K562 (cell line): ENCODE measurements around the gene MLST8. TPM values are rescaled to one million over a fixed set of nuclear protein-coding genes. Genes with fewer than 3 reads are reported as not detected.

Experiments
- CBX2 ChIP-seq: fragments of 200-600 bp; sonication (generic); IDR thresholded peaks from one replicate; pipeline ENCODE4 v1.6.1; 2012; ENCODE audit warnings: mild to moderate bottlenecking, low read length, inconsistent platforms; ENCODE audit not compliant: insufficient read depth, poor library complexity, severe bottlenecking
- CREBBP ChIP-seq: IDR thresholded peaks from one replicate; pipeline ENCODE4 v1.6.1; 2012; ENCODE audit warnings: low read depth, mild to moderate bottlenecking, control low read depth, inconsistent platforms, low read length
- GTF2E2 ChIP-seq: fragments of 200-800 bp; sonication (Bioruptor generic); IDR thresholded peaks from 2 replicates; pipeline ENCODE4 v1.6.1; 2016; ENCODE audit warnings: missing genetic modification characterization, missing compliant biosample characterization
- JUN ChIP-seq, 2 experiments: sonication (generic) in 1 of 2; formaldehyde crosslinking in 1 of 2; IDR thresholded peaks; 2 replicates each; pipeline versions ENCODE4 v1.6.1 to v1.8.0; 2012 to 2022; ENCODE audit warnings: borderline replicate concordance in 2 of 2, mild to moderate bottlenecking in 2 of 2, improper control_type of control experiment in 1 of 2, low read depth in 1 of 2, low read length in 1 of 2, missing genetic modification reagents in 1 of 2
- KDM4B ChIP-seq, 2 experiments: fragments of 450-650 bp in 1 of 2; sonication (generic) in 1 of 2; IDR thresholded peaks; 2 replicates each; pipeline ENCODE4 v1.6.1; 2016 to 2017; ENCODE audit warnings: borderline replicate concordance in 2 of 2, antibody characterized with exemption in 1 of 2, low read depth in 1 of 2, mild to moderate bottlenecking in 1 of 2
- NCOR1 ChIP-seq: fragments of 450-650 bp; IDR thresholded peaks from 2 replicates; pipeline ENCODE4 v1.6.1; 2016; ENCODE audit warnings: mild to moderate bottlenecking, moderate library complexity
- POLR2G ChIP-seq: fragments of 200-400 bp; formaldehyde crosslinking; IDR thresholded peaks from 2 replicates; pipeline ENCODE4 v1.6.1; 2017; ENCODE audit warnings: low read depth, mild to moderate bottlenecking, antibody characterized with exemption, low read length, moderate library complexity
- SIN3B ChIP-seq: fragments of 450-650 bp; IDR thresholded peaks from 2 replicates; pipeline ENCODE4 v1.6.1; 2017; ENCODE audit warnings: low read depth, mild to moderate bottlenecking, moderate library complexity
- SNRNP70 ChIP-seq: fragments of 200-400 bp; formaldehyde crosslinking; optimal IDR thresholded peaks from 2 replicates; pipeline ENCODE3; 2017; ENCODE audit warnings: low read depth, low read length
- SPI1 ChIP-seq: IDR thresholded peaks from 2 replicates; pipeline ENCODE4 v1.6.1; 2011; ENCODE audit warnings: low read depth, low read length, control low read depth, borderline replicate concordance
- STAT5A ChIP-seq: IDR thresholded peaks from 2 replicates; pipeline ENCODE4 v1.6.1; 2012; ENCODE audit warnings: low read length, inconsistent platforms, borderline replicate concordance
- YY1 ChIP-seq, 3 experiments: IDR thresholded peaks; 2 replicates each; pipeline ENCODE4 v1.6.1; 2011; ENCODE audit warnings: low read length in 2 of 3, mild to moderate bottlenecking in 2 of 3, moderate library complexity in 2 of 3, borderline replicate concordance in 1 of 3, control low read depth in 1 of 3, low read depth in 1 of 3; ENCODE audit not compliant: insufficient read depth in 3 of 3, insufficient replicate concordance in 2 of 3, control insufficient read depth in 1 of 3, insufficient read length in 1 of 3; ENCODE audit errors: extremely low read depth in 1 of 3
- polyA plus RNA-seq, 8 experiments: library from polyadenylated mRNA; depleted of rRNA in 4 of 8; stranded (reverse) in 5 of 8; unstranded in 3 of 8; fragments of >200 nt; fragmentation: Nextera tagmentation in 2 of 8; fragmentation: Illumina TruSeq in 1 of 8; extraction: Ambion mirVana in 2 of 8; extraction: Trizol in 1 of 8; gene quantifications; 2 replicates each; pipeline versions ENCODE4 v1.2.1 to v1.2.3, GENCODE V29; 2011 to 2014; ENCODE audit warnings: inconsistent platforms in 1 of 8, missing spikeins in 1 of 8
- total RNA-seq, 7 experiments: library from RNA; depleted of rRNA in 6 of 7; stranded (reverse); fragments of >200 nt in 6 of 7; fragmentation: Illumina TruSeq in 2 of 7; extraction: Trizol in 2 of 7; gene quantifications; 2 replicates each; pipeline versions ENCODE4 v1.2.1 to v1.2.3, GENCODE V29; 2011 to 2021; ENCODE audit warnings: low replicate concordance in 1 of 7
- TF ChIP-seq, protein P1 (sequence below): fragments of 250-450 bp; sonication (Bioruptor Pico); IDR thresholded peaks from 2 replicates; pipeline ENCODE4 v1.9.0; 2021; ENCODE audit warnings: mild to moderate bottlenecking
- TF ChIP-seq, protein P2 (sequence below): fragments of 450-650 bp; IDR thresholded peaks from 2 replicates; pipeline ENCODE4 v1.6.1; 2017; ENCODE audit warnings: antibody characterized with exemption, mild to moderate bottlenecking
- TF ChIP-seq, protein P3 (sequence below): sonication (generic); formaldehyde crosslinking; IDR thresholded peaks from 2 replicates; pipeline ENCODE4 v1.8.0; 2022; ENCODE audit warnings: missing genetic modification reagents, mild to moderate bottlenecking, borderline replicate concordance
- TF ChIP-seq, protein P4 (sequence below): sonication (generic); formaldehyde crosslinking; IDR thresholded peaks from 2 replicates; pipeline ENCODE4 v1.8.1; 2023; ENCODE audit warnings: mild to moderate bottlenecking, missing genetic modification reagents

Gene MLST8
- total and polyA plus RNA-seq, 9 of the 15 experiments (the other 6 are each of a cell fraction or from before 2014, with no cell fraction given): 1.5 to 116 (median 43.3) TPM

DNA sequence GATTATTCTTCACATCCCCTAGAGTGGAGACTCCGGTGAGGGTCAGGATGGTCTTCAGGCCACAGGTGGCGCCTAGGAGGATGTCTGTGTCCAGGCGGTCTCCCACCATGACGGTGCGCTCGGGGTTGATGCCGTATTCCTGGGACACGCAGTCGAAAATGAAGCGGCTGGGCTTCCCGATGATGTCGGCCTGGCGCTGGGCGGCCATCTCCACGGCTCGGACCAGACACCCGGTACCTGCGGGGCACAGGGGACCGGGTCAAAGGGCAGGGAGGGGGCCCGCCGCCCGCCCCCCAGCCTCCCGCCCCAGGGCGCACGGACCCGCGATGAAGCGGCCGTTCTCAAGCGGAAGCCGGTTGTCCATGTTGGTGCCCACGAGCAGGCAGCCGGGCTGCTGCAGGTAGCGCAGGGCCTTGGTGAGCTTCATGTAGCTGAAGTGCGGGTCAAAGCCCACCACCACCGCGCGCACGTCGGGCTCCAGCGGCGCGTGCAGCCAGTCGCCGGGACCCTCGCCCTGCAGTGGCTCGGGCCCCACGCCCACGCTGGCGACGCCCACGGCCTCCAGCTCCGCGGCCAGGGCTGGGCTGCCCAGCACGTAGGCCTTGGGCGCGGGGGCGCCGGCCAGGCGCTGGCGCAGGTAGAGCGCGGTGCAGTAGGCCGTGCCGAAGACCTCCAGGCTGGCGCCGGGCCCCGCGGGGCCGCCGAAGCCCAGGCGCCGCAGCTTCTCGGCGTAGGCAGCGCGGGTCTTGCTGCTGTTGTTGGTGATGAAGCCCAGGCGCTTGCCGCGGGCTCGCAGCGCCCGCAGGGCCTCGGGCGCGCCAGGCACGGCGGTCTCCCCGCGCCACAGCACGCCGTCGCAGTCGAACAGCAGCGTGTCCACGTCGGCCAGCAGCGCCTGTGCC is 8.8 kb downstream of the MLST8 start (continued):
- TF ChIP-seq CBX2 (no peak), SIN3B (peak; percentile 77; the same call in 1 of the 2 replicates), STAT5A (no peak), JUN (IDR thresholded peaks at IDR 0.05; ENCODE audit: borderline replicate concordance, low read depth, low read length) (no peak), JUN (CRISPR knock-in tag; IDR thresholded peaks at IDR 0.05; ENCODE audit: borderline replicate concordance) (no peak), SNRNP70 (no peak), GTF2E2 (tag) (no peak), NCOR1 (no peak), KDM4B (IDR thresholded peaks at IDR 0.05; ENCODE audit: borderline replicate concordance in 2 of 2, low read depth in 1 of 2) (no peak), SPI1 (no peak), POLR2G (peak; percentile 54), YY1 (IDR thresholded peaks at IDR 0.05; ENCODE audit: borderline replicate concordance in 1 of 3, control insufficient read depth in 1 of 3, extremely low read depth in 1 of 3, insufficient read depth in 3 of 3, insufficient read length in 1 of 3, insufficient replicate concordance in 2 of 3, low read depth in 1 of 3, low read length in 2 of 3) (peak in 1 of 3 experiments; percentile 37), CREBBP (no peak)
- TF ChIP-seq, protein P1, sequence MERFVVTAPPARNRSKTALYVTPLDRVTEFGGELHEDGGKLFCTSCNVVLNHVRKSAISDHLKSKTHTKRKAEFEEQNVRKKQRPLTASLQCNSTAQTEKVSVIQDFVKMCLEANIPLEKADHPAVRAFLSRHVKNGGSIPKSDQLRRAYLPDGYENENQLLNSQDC (CRISPR knock-in tag): no peak
- TF ChIP-seq, protein P2, sequence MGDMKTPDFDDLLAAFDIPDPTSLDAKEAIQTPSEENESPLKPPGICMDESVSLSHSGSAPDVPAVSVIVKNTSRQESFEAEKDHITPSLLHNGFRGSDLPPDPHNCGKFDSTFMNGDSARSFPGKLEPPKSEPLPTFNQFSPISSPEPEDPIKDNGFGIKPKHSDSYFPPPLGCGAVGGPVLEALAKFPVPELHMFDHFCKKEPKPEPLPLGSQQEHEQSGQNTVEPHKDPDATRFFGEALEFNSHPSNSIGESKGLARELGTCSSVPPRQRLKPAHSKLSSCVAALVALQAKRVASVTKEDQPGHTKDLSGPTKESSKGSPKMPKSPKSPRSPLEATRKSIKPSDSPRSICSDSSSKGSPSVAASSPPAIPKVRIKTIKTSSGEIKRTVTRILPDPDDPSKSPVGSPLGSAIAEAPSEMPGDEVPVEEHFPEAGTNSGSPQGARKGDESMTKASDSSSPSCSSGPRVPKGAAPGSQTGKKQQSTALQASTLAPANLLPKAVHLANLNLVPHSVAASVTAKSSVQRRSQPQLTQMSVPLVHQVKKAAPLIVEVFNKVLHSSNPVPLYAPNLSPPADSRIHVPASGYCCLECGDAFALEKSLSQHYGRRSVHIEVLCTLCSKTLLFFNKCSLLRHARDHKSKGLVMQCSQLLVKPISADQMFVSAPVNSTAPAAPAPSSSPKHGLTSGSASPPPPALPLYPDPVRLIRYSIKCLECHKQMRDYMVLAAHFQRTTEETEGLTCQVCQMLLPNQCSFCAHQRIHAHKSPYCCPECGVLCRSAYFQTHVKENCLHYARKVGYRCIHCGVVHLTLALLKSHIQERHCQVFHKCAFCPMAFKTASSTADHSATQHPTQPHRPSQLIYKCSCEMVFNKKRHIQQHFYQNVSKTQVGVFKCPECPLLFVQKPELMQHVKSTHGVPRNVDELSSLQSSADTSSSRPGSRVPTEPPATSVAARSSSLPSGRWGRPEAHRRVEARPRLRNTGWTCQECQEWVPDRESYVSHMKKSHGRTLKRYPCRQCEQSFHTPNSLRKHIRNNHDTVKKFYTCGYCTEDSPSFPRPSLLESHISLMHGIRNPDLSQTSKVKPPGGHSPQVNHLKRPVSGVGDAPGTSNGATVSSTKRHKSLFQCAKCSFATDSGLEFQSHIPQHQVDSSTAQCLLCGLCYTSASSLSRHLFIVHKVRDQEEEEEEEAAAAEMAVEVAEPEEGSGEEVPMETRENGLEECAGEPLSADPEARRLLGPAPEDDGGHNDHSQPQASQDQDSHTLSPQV: peak; percentile 43; the same call in 1 of the 2 replicates
- TF ChIP-seq, protein P3, sequence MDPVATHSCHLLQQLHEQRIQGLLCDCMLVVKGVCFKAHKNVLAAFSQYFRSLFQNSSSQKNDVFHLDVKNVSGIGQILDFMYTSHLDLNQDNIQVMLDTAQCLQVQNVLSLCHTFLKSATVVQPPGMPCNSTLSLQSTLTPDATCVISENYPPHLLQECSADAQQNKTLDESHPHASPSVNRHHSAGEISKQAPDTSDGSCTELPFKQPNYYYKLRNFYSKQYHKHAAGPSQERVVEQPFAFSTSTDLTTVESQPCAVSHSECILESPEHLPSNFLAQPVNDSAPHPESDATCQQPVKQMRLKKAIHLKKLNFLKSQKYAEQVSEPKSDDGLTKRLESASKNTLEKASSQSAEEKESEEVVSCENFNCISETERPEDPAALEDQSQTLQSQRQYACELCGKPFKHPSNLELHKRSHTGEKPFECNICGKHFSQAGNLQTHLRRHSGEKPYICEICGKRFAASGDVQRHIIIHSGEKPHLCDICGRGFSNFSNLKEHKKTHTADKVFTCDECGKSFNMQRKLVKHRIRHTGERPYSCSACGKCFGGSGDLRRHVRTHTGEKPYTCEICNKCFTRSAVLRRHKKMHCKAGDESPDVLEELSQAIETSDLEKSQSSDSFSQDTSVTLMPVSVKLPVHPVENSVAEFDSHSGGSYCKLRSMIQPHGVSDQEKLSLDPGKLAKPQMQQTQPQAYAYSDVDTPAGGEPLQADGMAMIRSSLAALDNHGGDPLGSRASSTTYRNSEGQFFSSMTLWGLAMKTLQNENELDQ (CRISPR knock-in tag): no peak
- TF ChIP-seq, protein P4, sequence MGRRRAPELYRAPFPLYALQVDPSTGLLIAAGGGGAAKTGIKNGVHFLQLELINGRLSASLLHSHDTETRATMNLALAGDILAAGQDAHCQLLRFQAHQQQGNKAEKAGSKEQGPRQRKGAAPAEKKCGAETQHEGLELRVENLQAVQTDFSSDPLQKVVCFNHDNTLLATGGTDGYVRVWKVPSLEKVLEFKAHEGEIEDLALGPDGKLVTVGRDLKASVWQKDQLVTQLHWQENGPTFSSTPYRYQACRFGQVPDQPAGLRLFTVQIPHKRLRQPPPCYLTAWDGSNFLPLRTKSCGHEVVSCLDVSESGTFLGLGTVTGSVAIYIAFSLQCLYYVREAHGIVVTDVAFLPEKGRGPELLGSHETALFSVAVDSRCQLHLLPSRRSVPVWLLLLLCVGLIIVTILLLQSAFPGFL (CRISPR knock-in tag): no peak
